Lower leg skin (tissue), 3 donors: ENCODE data around the gene ZFYVE9.

Experiments
- CTCF ChIP-seq, 3 donors: fragments of 450-650 bp; IDR thresholded peaks; one replicate each; pipeline ENCODE4 v1.5.1; 2016; ENCODE audit warnings: antibody characterized with exemption in 3 of 3, mild to moderate bottlenecking in 3 of 3, moderate library complexity in 2 of 3
- POLR2A ChIP-seq, 2 donors: fragments of 450-650 bp; IDR thresholded peaks; one replicate each; pipeline ENCODE4 v1.6.1; 2016 to 2017; ENCODE audit warnings: antibody characterized with exemption in 2 of 2, mild to moderate bottlenecking in 1 of 2, moderate library complexity in 1 of 2

- no peak for TF ChIP-seq CTCF (IDR thresholded peaks at IDR 0.05)
- no peak for TF ChIP-seq POLR2A (IDR thresholded peaks at IDR 0.05)
These were observed 95.5 kb downstream of the ZFYVE9 start for GRCh38 chr1:52237430-52237829.
